PC-3 (cell line): ENCODE measurements around the gene HNRNPL. TPM values are rescaled to one million over a fixed set of nuclear protein-coding genes. Genes with fewer than 3 reads are reported as not detected.
A peak's percentile ranks its signal among the peaks of the same experiment; 100 is the strongest.

Experiments used
- ATAC-seq: fragments of 200-7000 bp; cut with Tn5 transposase; 2 replicates; pipeline ENCODE4 v1.9.1; 2020; ENCODE audit warnings: mild to moderate bottlenecking, moderate library complexity
- BruUV-seq: library from RNA; stranded (reverse); fragments of 400-500 nt; replicated peaks from 2 replicates; lab custom pipeline; 2021; lab: Mats Ljungman, UMichigan
- CTCF ChIA-PET: fragments of 300-600 bp; sonication (Branson Sonifier 250); formaldehyde crosslinking; loops from one replicate; lab custom pipeline; 2022; ENCODE audit warnings: antibody characterized with exemption; lab: Charles Lee
- POLR2A ChIA-PET: fragments of 300-600 bp; sonication (Branson Sonifier 250); formaldehyde crosslinking; loops from one replicate; lab custom pipeline; 2022; ENCODE audit warnings: antibody characterized with exemption; ENCODE audit not compliant: unreplicated experiment; lab: Charles Lee
- DNase-seq: peaks from one replicate; pipeline ENCODE4 v3.0.0-alpha.2; 2015
- H2AFZ ChIP-seq: fragments of 300-600 bp; sonication (generic); 2 replicates; pipeline ENCODE4 v1.6.0; 2016; ENCODE audit warnings: antibody characterized with exemption, low read length
- H3F3A ChIP-seq: fragments of 300-600 bp; sonication (generic); one replicate; pipeline ENCODE4 v1.6.0; 2017; ENCODE audit warnings: antibody characterized with exemption, low read length, control low read depth, mild to moderate bottlenecking; ENCODE audit not compliant: unreplicated experiment
- H3K27ac ChIP-seq: fragments of 300-600 bp; sonication (generic); 2 replicates; pipeline ENCODE4 v1.5.1; 2016; ENCODE audit warnings: mild to moderate bottlenecking, low read length
- H3K27me3 ChIP-seq: fragments of 300-600 bp; sonication (generic); 2 replicates; pipeline ENCODE4 v1.6.1; 2016; ENCODE audit warnings: low read length, mixed read lengths
- H3K36me3 ChIP-seq: fragments of 300-600 bp; sonication (generic); 2 replicates; pipeline ENCODE4 v1.6.1; 2016; ENCODE audit warnings: low read depth, mixed run types, low read length, mixed read lengths
- H3K4me1 ChIP-seq: fragments of 300-600 bp; sonication (generic); 2 replicates; pipeline ENCODE4 v1.5.1; 2016; ENCODE audit warnings: low read length; ENCODE audit not compliant: insufficient read depth
- H3K4me2 ChIP-seq: fragments of 300-600 bp; sonication (generic); 2 replicates; pipeline ENCODE4 v1.6.0; 2016; ENCODE audit warnings: low read length
- H3K4me3 ChIP-seq: fragments of 300-600 bp; sonication (generic); 2 replicates; pipeline ENCODE4 v1.5.1; 2016; ENCODE audit warnings: mild to moderate bottlenecking, low read length, mixed read lengths
- H3K79me2 ChIP-seq: fragments of 300-600 bp; sonication (generic); 2 replicates; pipeline ENCODE4 v1.6.1; 2017; ENCODE audit warnings: low read length, mixed read lengths
- H3K9ac ChIP-seq: fragments of 300-600 bp; sonication (generic); 2 replicates; pipeline ENCODE4 v1.6.0; 2016; ENCODE audit warnings: mild to moderate bottlenecking, low read length
- H3K9me2 ChIP-seq: fragments of 300-600 bp; sonication (generic); replicated peaks from 2 replicates; pipeline ENCODE4 v1.6.1; 2016; ENCODE audit warnings: mixed run types, low read length, mixed read lengths
- H3K9me3 ChIP-seq: fragments of 300-600 bp; sonication (generic); 2 replicates; pipeline ENCODE4 v1.6.1; 2016; ENCODE audit warnings: low read length, mixed read lengths
- H4K20me1 ChIP-seq: fragments of 300-600 bp; sonication (generic); 2 replicates; pipeline ENCODE4 v1.6.1; 2016; ENCODE audit warnings: low read length, mixed read lengths
- EZH2 ChIP-seq: fragments of 300-600 bp; sonication (generic); IDR thresholded peaks from one replicate; pipeline ENCODE4 v1.6.1; 2017; ENCODE audit warnings: antibody characterized with exemption, mild to moderate bottlenecking, low read length; ENCODE audit not compliant: unreplicated experiment
- EZH2phosphoT487 ChIP-seq: fragments of 300-600 bp; sonication (generic); IDR thresholded peaks from 2 replicates; pipeline ENCODE4 v1.6.1; 2018; ENCODE audit warnings: mild to moderate bottlenecking, antibody characterized with exemption, low read length, borderline replicate concordance
- intact Hi-C: fragments of 100-400 bp; cut with micrococcal nuclease; formaldehyde crosslinking; loops from 2 replicates; pipeline ENCODE4 v1.9.0; 2023
- total RNA-seq: library from RNA; depleted of rRNA; stranded (reverse); fragments of >200 nt; gene quantifications from 2 replicates; pipeline ENCODE4 v1.2.3, GENCODE V29; 2014
- TF ChIP-seq, protein P1 (sequence below): fragments of 300-600 bp; sonication (generic); conservative IDR thresholded peaks from 2 replicates; pipeline ENCODE4 v1.5.1; 2017; ENCODE audit warnings: antibody characterized with exemption, low read depth, mild to moderate bottlenecking, low read length

The HNRNPL gene
- total RNA-seq, 1 experiment from 2014 or later: 315 TPM

GRCh38 chr19:38836983-38837626 is 12.7 kb downstream of the HNRNPL start:
- Histone ChIP-seq H3K9me3 (no peaks in the 10 kb centered on the region), H3F3A (peaks cover 10% of the 10 kb centered on the region), H3K9me2 (no peaks in the 10 kb centered on the region), H3K4me1 (peaks cover 60% of the 10 kb centered on the region), H4K20me1 (peaks cover 7% of the 10 kb centered on the region; the same call in 1 of the 2 replicates), H3K79me2 (peaks cover 16% of the 10 kb centered on the region; the same call in 1 of the 2 replicates), H3K27me3 (no peaks in the 10 kb centered on the region), H3K36me3 (peaks cover 40% of the 10 kb centered on the region), H3K4me3 (peak overlapping the region; percentile 28; the same call in 1 of the 2 replicates), H3K9ac (peak overlapping the region; percentile 92), H3K27ac (peak overlapping the region; percentile 99), H2AFZ (no peak overlapping the region), H3K4me2 (peak overlapping the region; percentile 62)
- BruUV-seq: TSS peak; percentile 32
- CTCF ChIA-PET: interaction anchor here (0.6 kb wide), 1 partner anchor 72 kb away, joined by 3 read pairs; no protein-coding TSS in a partner anchor
- POLR2A ChIA-PET: interaction anchor here (0.5 to 0.7 kb wide), 3 partner anchors 104 to 293 kb away, joined by 3 to 4 read pairs (median 4); no protein-coding TSS in a partner anchor
- intact Hi-C loops: loop anchor here (5.0 kb wide), 2 partner anchors 105 to 200 kb away; no protein-coding TSS in a partner anchor
- DNase-seq (no peak), ATAC-seq (no peak)
- TF ChIP-seq, protein P1, sequence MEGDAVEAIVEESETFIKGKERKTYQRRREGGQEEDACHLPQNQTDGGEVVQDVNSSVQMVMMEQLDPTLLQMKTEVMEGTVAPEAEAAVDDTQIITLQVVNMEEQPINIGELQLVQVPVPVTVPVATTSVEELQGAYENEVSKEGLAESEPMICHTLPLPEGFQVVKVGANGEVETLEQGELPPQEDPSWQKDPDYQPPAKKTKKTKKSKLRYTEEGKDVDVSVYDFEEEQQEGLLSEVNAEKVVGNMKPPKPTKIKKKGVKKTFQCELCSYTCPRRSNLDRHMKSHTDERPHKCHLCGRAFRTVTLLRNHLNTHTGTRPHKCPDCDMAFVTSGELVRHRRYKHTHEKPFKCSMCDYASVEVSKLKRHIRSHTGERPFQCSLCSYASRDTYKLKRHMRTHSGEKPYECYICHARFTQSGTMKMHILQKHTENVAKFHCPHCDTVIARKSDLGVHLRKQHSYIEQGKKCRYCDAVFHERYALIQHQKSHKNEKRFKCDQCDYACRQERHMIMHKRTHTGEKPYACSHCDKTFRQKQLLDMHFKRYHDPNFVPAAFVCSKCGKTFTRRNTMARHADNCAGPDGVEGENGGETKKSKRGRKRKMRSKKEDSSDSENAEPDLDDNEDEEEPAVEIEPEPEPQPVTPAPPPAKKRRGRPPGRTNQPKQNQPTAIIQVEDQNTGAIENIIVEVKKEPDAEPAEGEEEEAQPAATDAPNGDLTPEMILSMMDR: no peak
- TF ChIP-seq EZH2 (no peak), EZH2phosphoT487 (no peak)

- TF ChIP-seq EZH2: no peak
- no peak for TF ChIP-seq EZH2phosphoT487
- TF ChIP-seq, protein P1: no peak
- no peaks in the 10 kb centered on the region for H3K9me2 ChIP-seq
- peak overlapping the region; percentile 99 for H3K27ac ChIP-seq
- no peak overlapping the region for H2AFZ ChIP-seq
- H3K4me3 ChIP-seq: no peak overlapping the region
- intact Hi-C loops: loop anchor here (5.0 kb wide), 2 partner anchors 104 to 199 kb away; no protein-coding TSS in a partner anchor
- peaks cover 10% of the 10 kb centered on the region; the same call in 1 of the 2 replicates for H3K79me2 ChIP-seq
- peaks cover 8% of the 10 kb centered on the region for H3F3A ChIP-seq
- H3K27me3 ChIP-seq: no peaks in the 10 kb centered on the region
- no TSS peak for BruUV-seq
- ATAC-seq (no peak), DNase-seq (no peak)
- ChIA-PET CTCF (no interaction called here), POLR2A (no interaction called here)
- H3K4me2 ChIP-seq: peak overlapping the region; percentile 62
- H4K20me1 ChIP-seq: peaks cover 2% of the 10 kb centered on the region; the same call in 1 of the 2 replicates
- peaks cover 60% of the 10 kb centered on the region for H3K4me1 ChIP-seq
- H3K9ac ChIP-seq: peak overlapping the region; percentile 92
- no peaks in the 10 kb centered on the region for H3K9me3 ChIP-seq
- H3K36me3 ChIP-seq: peaks cover 33% of the 10 kb centered on the region
Observed at GRCh38 chr19:38836159-38836982, 13.4 kb downstream of the HNRNPL start.
